ENCODE results near the gene SARDH.

- TF ChIP-seq, protein P1, sequence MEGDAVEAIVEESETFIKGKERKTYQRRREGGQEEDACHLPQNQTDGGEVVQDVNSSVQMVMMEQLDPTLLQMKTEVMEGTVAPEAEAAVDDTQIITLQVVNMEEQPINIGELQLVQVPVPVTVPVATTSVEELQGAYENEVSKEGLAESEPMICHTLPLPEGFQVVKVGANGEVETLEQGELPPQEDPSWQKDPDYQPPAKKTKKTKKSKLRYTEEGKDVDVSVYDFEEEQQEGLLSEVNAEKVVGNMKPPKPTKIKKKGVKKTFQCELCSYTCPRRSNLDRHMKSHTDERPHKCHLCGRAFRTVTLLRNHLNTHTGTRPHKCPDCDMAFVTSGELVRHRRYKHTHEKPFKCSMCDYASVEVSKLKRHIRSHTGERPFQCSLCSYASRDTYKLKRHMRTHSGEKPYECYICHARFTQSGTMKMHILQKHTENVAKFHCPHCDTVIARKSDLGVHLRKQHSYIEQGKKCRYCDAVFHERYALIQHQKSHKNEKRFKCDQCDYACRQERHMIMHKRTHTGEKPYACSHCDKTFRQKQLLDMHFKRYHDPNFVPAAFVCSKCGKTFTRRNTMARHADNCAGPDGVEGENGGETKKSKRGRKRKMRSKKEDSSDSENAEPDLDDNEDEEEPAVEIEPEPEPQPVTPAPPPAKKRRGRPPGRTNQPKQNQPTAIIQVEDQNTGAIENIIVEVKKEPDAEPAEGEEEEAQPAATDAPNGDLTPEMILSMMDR (IDR thresholded peaks at IDR 0.05) = no peak
- TF ChIP-seq POLR2A (IDR thresholded peaks at IDR 0.05) = no peak
Measured at GRCh38 chr9:133669182-133669801, 68.9 kb downstream of the SARDH start.
